Pulmonary artery endothelial cell (primary cell): ENCODE measurements around the gene SPDYE4. TPM values are rescaled to one million over a fixed set of nuclear protein-coding genes. Genes with fewer than 3 reads are reported as not detected.
"Not testable (repeated sequence)": the region's sequence is repeated elsewhere in the genome, so short reads cannot be mapped to it uniquely, and the experiment has no call there.

Experiments used
- DNase-seq: peaks from one replicate; pipeline ENCODE4 v3.0.0-alpha.2; 2011; ENCODE audit warnings: low read depth, low spot score
- total RNA-seq: library from RNA; depleted of rRNA; stranded (reverse); fragments of >200 nt; gene quantifications from 2 replicates; pipeline ENCODE4 v1.2.3, GENCODE V29; 2014

The SPDYE4 gene
- not detected in 2 replicates for total RNA-seq

DNA sequence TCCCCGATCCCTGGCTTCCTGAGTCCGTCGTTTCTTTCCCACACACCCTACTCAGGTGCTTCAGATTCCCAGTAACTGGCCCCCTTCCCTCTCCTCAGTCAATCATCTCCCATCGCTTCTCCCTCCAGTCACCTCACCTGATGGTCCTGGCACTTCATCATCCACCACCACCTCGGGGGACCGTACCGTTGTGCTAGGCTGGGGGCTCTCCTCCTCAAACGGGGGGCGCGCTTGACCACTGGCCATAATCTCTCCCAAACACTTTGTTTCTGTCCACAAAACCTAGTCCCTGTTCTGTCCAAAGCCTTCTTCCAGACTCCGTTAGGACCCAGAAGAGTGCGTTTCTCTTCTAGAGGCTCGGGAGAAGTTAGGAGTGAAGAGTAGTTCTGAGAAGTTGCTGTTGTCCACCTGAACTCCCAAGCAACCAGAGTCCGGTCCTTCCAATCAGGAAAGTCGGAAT, at the start of gene SPDYE4:
TSS of gene SPDYE4 (minus strand) at position 410 of the 460 bp plus-strand sequence. CDS start at position 246, 164 bp downstream.
- DNase-seq = no peak

- no peak for DNase-seq
These were observed 48.7 kb upstream of the SPDYE4 start for GRCh38 chr17:8806926-8807550.

DNA sequence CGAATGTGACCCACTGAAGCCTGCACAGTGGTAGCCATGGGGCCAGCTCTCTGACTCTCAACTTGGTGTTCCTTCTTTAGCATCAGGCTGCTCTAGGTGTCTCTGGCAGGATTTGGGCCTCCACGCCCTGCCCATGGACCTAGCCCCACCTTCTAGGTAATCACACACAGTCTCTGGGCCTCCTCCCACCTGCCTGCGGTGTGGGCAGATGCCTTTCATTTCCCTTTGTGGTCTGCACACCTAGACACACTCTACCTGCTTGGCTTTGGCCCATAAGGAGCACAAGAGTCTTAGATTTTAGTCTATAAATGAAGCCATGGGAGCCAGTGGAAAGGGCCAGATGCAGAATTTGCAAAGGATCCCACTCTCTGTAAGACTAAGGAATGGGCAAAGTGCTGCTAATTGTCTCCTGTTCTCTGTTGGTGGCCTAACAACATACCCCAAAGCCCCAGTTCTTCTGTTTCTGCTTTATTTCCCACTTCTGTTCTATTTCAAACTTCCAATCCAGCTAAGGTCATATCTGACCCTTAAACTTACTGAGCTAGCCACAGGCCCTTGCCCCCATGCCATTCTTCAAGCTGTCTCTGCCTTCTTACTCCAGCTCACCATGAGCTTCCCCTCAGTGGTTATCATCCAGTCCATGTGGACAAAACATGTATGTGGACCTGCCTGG, 48.0 kb upstream of the SPDYE4 start:
- no peak for DNase-seq

DNA sequence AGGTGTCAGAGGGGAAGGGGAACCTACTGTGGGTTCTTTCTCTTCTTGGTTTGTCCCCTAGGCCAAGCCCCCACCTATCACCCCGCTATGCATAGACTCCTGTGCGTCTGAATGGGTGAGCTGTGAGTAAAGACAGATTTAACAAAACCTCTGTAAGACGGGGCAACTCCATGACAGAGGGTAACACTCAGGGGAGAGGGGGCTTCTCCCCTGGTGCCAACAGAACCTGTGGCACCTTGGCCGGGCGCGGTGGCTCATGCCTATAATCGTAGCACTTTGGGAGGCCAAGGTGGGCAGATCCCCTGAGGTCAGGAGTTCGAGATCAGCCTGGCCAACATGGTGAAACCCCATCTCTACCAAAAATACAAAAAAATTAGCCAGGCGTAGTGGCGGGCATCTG, 47.0 kb upstream of the SPDYE4 start:
- not testable (repeated sequence) for DNase-seq

DNA sequence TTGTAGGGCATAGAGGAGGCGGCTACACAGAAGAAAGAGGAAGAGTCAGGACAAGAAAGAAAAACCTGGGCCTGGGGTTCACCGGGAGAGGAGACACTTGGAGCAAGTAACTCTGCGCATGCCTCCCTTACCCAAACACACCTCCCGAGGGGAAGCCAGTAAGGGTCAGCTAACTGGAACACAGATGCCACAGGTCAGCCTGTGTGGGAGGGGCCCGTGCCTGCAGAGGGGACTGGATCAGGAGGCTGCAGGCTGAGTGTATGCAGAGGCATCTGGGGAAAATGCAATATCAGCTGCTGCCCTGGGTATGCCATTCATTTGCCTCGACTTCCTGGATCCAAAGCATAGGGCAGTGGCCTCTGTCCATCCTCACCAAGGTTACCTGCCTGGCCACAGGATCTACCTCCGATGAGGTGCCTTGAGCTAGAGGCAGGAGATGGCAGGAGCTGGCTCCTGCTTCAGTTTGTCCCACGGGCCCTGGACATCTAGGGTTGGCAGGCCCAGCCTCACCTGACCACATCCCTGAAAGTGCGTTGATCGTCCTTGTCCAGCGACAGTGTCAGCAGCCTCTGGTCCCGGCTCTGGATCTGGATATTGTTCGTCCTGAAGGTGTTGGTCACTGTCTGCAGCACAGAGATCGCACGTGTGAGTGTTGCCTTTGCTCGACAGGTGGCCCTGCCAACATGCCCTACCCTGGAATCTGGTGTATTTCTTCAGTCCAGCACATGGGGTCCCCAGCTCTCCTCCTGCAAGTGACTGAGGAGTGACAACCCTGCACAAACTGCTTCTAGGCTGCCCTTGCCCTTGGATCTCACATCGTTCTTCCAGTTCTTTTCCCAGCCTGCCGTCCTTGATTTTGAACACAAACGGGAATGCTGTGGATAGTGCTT, 45.4 kb upstream of the SPDYE4 start:
- DNase-seq = no peak

GRCh38 chr17:8801135-8801840, 42.9 kb upstream of the SPDYE4 start:
- no peak for DNase-seq

GRCh38 chr17:8800656-8801055, 42.3 kb upstream of the SPDYE4 start:
- DNase-seq = no peak

DNA sequence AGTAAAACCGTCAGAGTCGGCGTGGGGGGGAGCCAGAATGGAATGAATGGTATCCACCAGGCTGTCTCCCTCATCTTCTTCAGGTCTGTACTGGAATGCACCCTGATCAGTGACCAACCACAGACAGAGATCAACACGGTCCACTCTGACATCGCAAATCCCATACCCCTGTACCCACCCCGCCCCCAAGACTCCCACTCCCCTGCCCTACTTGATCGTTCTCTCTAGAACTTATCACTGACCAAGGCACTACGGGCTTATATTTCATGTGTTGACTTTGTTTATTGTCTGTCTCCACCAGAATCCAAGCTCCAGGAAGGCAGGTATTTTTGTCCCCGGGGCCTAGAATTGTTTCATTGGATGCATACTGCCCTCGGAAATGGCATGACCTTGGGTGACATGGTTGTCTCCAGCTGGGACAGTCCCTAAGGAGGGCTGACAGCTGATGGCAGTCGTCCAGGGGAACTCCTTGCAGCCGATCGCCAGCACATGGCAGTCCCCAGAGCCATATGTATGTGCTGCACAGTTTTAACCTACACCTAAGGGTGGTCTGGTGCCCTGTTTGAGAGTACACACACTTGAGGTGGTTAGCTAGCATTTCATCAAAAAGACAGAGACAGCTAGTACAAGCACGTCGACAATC, 41.3 kb upstream of the SPDYE4 start:
- DNase-seq = no peak

GRCh38 chr17:8798846-8799569, 40.7 kb upstream of the SPDYE4 start, which contains the start of gene MFSD6L:
MFSD6L (minus strand) TSS chr17:8799365; CDS start chr17:8799120, 245 bp downstream.
- DNase-seq = no peak

- DNase-seq = no peak
These were observed 40.0 kb upstream of the SPDYE4 start for GRCh38 chr17:8798176-8798845.

GRCh38 chr17:8797621-8798175, 39.4 kb upstream of the SPDYE4 start:
- DNase-seq = no peak

- no peak for DNase-seq
These were observed 36.3 kb upstream of the SPDYE4 start for GRCh38 chr17:8794636-8795035.

- no peak for DNase-seq
These were observed 35.3 kb upstream of the SPDYE4 start for GRCh38 chr17:8793649-8794048.

- no peak for DNase-seq
These were observed 34.3 kb upstream of the SPDYE4 start for GRCh38 chr17:8792646-8793045.

DNA sequence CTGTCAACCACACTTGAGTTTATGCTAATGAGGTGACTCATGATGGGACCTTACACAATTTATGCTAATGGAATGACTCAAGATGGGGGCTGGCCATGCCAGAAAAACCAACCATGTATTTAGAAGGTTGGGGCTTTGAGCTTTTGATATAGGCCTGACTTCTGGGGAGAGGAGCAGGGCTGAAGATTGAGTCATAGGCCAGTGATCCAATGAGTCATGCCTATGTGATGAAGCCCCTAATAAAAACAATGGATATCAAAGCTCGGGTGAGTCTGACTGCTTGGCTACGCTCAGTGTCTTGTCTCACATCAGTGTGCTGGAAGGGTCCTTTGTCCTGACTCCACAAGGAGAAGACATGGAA, 33.5 kb upstream of the SPDYE4 start:
- DNase-seq = no peak

- no peak for DNase-seq
These were observed 33.0 kb upstream of the SPDYE4 start for GRCh38 chr17:8791248-8791909.

DNA sequence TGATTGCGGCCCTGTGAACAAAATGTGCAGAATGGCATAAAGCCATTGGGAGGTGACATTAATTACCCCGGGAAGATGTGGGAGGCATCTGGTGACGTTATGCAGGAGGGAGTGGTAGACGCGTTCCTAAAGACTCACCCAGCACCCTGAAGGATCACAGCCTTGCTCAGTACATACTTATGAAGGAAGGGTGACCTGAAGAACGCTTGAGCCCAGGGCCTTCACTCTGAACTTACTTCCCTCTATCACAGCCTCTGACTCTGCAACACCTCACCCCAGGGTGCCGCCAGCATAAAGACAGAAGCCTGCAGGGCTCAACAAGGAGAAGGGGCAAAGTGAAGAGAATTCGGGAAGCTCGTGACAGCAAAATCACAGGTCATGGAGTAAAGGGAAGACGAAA, 31.4 kb upstream of the SPDYE4 start:
- DNase-seq = no peak

GRCh38 chr17:8788998-8789397, 30.7 kb upstream of the SPDYE4 start:
- no peak for DNase-seq
